Endothelial cell (in vitro differentiated cells): ENCODE measurements around the gene ECE1. TPM values are rescaled to one million over a fixed set of nuclear protein-coding genes. Genes with fewer than 3 reads are reported as not detected.
"Not testable (repeated sequence)": the region's sequence is repeated elsewhere in the genome, so short reads cannot be mapped to it uniquely, and the experiment has no call there.

ENCODE experiments used
- DNase-seq: peaks from one replicate; pipeline ENCODE4 v3.0.0; 2021; ENCODE audit warnings: low spot score
- H3K27ac Mint-ChIP-seq: one replicate; pipeline ENCODE4 v1.8.0; 2021; ENCODE audit warnings: mixed read lengths, inconsistent platforms; ENCODE audit not compliant: unreplicated experiment
- H3K27me3 Mint-ChIP-seq: one replicate; pipeline ENCODE4 v1.8.0; 2021; ENCODE audit warnings: mild to moderate bottlenecking, moderate library complexity, mixed read lengths, inconsistent platforms; ENCODE audit not compliant: unreplicated experiment
- H3K36me3 Mint-ChIP-seq: one replicate; pipeline ENCODE4 v1.8.0; 2021; ENCODE audit warnings: mild to moderate bottlenecking, low read depth, mixed read lengths, inconsistent platforms; ENCODE audit not compliant: unreplicated experiment
- H3K4me1 Mint-ChIP-seq: one replicate; pipeline ENCODE4 v1.8.0; 2021; ENCODE audit warnings: mild to moderate bottlenecking, mixed read lengths, inconsistent platforms; ENCODE audit not compliant: unreplicated experiment
- H3K4me3 Mint-ChIP-seq: one replicate; pipeline ENCODE4 v1.8.0; 2021; ENCODE audit warnings: mild to moderate bottlenecking, mixed read lengths, inconsistent platforms; ENCODE audit not compliant: unreplicated experiment
- H3K9me3 Mint-ChIP-seq: one replicate; pipeline ENCODE4 v1.8.0; 2021; ENCODE audit warnings: mixed read lengths, inconsistent platforms; ENCODE audit not compliant: unreplicated experiment
- CTCF ChIP-seq: fragments of 200-600 bp; sonication (generic); IDR thresholded peaks from one replicate; pipeline ENCODE4 v1.5.0; 2021; ENCODE audit warnings: antibody characterized with exemption; ENCODE audit not compliant: unreplicated experiment
- total RNA-seq: library from RNA; stranded (reverse); fragmentation: NEBNext Ultra II Directional; extraction: Animal tissue kit (Norgen Biotek cat#: 25700); gene quantifications from one replicate; pipeline ENCODE4 v1.2.1, GENCODE V29; 2021; ENCODE audit not compliant: unreplicated experiment

The ECE1 gene
- total RNA-seq, 1 donor from 2014 or later: 328 TPM

- Mint-ChIP-seq H3K9me3 (no peaks in the 10 kb centered on the region), H3K27ac (no peak overlapping the region), H3K36me3 (peaks cover under 1% of the 10 kb centered on the region), H3K4me3 (no peak overlapping the region), H3K4me1 (no peaks in the 10 kb centered on the region), H3K27me3 (peaks cover under 1% of the 10 kb centered on the region)
- no peak for DNase-seq
- TF ChIP-seq CTCF: no peak
Observed at GRCh38 chr1:21201650-21202049, 88.6 kb downstream of the ECE1 start.

- not testable (repeated sequence) for DNase-seq, H3K9me3 Mint-ChIP-seq, H3K4me1 Mint-ChIP-seq, H3K27me3 Mint-ChIP-seq, H3K36me3 Mint-ChIP-seq, H3K27ac Mint-ChIP-seq, H3K4me3 Mint-ChIP-seq
Observed at GRCh38 chr1:21201238-21201637, 89.0 kb downstream of the ECE1 start.

- DNase-seq: no peak
- no peaks in the 10 kb centered on the region for H3K4me1 Mint-ChIP-seq
- H3K36me3 Mint-ChIP-seq: peaks cover 4% of the 10 kb centered on the region
- H3K27ac Mint-ChIP-seq: no peak overlapping the region
- TF ChIP-seq CTCF: no peak
- no peaks in the 10 kb centered on the region for H3K9me3 Mint-ChIP-seq
- peaks cover 4% of the 10 kb centered on the region for H3K27me3 Mint-ChIP-seq
- no peak overlapping the region for H3K4me3 Mint-ChIP-seq
Observed at GRCh38 chr1:21200767-21201166, 89.5 kb downstream of the ECE1 start.

- no peak for TF ChIP-seq CTCF
- DNase-seq: no peak
- H3K9me3 Mint-ChIP-seq: no peaks in the 10 kb centered on the region
- peaks cover 4% of the 10 kb centered on the region for H3K27me3 Mint-ChIP-seq
- H3K27ac Mint-ChIP-seq: peak overlapping the region; percentile 19
- no peak overlapping the region for H3K4me3 Mint-ChIP-seq
- H3K36me3 Mint-ChIP-seq: peaks cover 4% of the 10 kb centered on the region
- H3K4me1 Mint-ChIP-seq: no peaks in the 10 kb centered on the region
Observed at GRCh38 chr1:21198929-21199328, 91.3 kb downstream of the ECE1 start.

GRCh38 chr1:21192871-21193270, 97.4 kb downstream of the ECE1 start:
- peaks cover 4% of the 10 kb centered on the region for H3K36me3 Mint-ChIP-seq

More at GRCh38 chr1:21192871-21193270, 97.4 kb downstream of the ECE1 start:
- Mint-ChIP-seq H3K4me1 (peaks cover 23% of the 10 kb centered on the region), H3K27me3 (peaks cover 9% of the 10 kb centered on the region), H3K27ac (peak overlapping the region; percentile 75), H3K4me3 (no peak overlapping the region), H3K9me3 (no peaks in the 10 kb centered on the region)
- no peak for TF ChIP-seq CTCF
- DNase-seq: no peak
